Measurements from ENCODE around the gene KRABD2.
"Not testable (repeated sequence)": the region's sequence is repeated elsewhere in the genome, so short reads cannot be mapped to it uniquely, and the experiment has no call there.

The KRABD2 gene

GRCh38 chr17:8375738-8376259 is 705 bp downstream of the KRABD2 start:
- Mint-ChIP-seq H3K9me3 (no peaks in the 10 kb centered on the region), H3K4me1 (ENCODE audit: low read depth) (peaks cover 52% of the 10 kb centered on the region)

GRCh38 chr17:8373856-8374255 is 2.6 kb downstream of the KRABD2 start:
- not testable (repeated sequence) for H3K27ac Mint-ChIP-seq; H3K9me3 Mint-ChIP-seq; H3K27me3 Mint-ChIP-seq (ENCODE audit: insufficient read depth); H3K4me3 Mint-ChIP-seq; DNase-seq
- H3K4me1 Mint-ChIP-seq (ENCODE audit: low read depth): peaks cover 36% of the 10 kb centered on the region
- H3K36me3 Mint-ChIP-seq (ENCODE audit: low read depth): peaks cover 32% of the 10 kb centered on the region

More at GRCh38 chr17:8375738-8376259, 705 bp downstream of the KRABD2 start:
- no peak for TF ChIP-seq CTCF (IDR thresholded peaks at IDR 0.05)
- H3K36me3 Mint-ChIP-seq (ENCODE audit: low read depth): peaks cover 33% of the 10 kb centered on the region
- no peak for DNase-seq
- H3K27me3 Mint-ChIP-seq (ENCODE audit: insufficient read depth): peaks cover 3% of the 10 kb centered on the region; the same call in 1 of the 2 replicates
- H3K27ac Mint-ChIP-seq: peak overlapping the region; percentile 76
- H3K4me3 Mint-ChIP-seq: peak overlapping the region; percentile 89

- Mint-ChIP-seq H3K9me3 (no peaks in the 10 kb centered on the region), H3K36me3 (ENCODE audit: low read depth) (peaks cover 21% of the 10 kb centered on the region), H3K4me1 (ENCODE audit: low read depth) (peaks cover 22% of the 10 kb centered on the region), H3K4me3 (no peak overlapping the region), H3K27me3 (ENCODE audit: insufficient read depth) (peaks cover 1% of the 10 kb centered on the region; the same call in 1 of the 2 replicates), H3K27ac (no peak overlapping the region)
- DNase-seq: no peak
- TF ChIP-seq CTCF (IDR thresholded peaks at IDR 0.05): no peak
These were observed 4.1 kb downstream of the KRABD2 start for GRCh38 chr17:8372422-8372821.

GRCh38 chr17:8371786-8372185 is 4.7 kb downstream of the KRABD2 start:
- H3K4me3 Mint-ChIP-seq: no peak overlapping the region

GRCh38 chr17:8369944-8370343 is 6.6 kb downstream of the KRABD2 start:
- Mint-ChIP-seq H3K9me3 (no peaks in the 10 kb centered on the region), H3K27me3 (ENCODE audit: insufficient read depth) (peaks cover 1% of the 10 kb centered on the region; the same call in 1 of the 2 replicates), H3K4me3 (no peak overlapping the region), H3K4me1 (ENCODE audit: low read depth) (peaks cover 19% of the 10 kb centered on the region), H3K27ac (no peak overlapping the region), H3K36me3 (ENCODE audit: low read depth) (peaks cover 17% of the 10 kb centered on the region)
- no peak for DNase-seq
- TF ChIP-seq CTCF (IDR thresholded peaks at IDR 0.05): no peak

More at GRCh38 chr17:8371786-8372185, 4.7 kb downstream of the KRABD2 start:
- H3K36me3 Mint-ChIP-seq (ENCODE audit: low read depth): peaks cover 17% of the 10 kb centered on the region
- H3K4me1 Mint-ChIP-seq (ENCODE audit: low read depth): peaks cover 17% of the 10 kb centered on the region
- peaks cover 1% of the 10 kb centered on the region; the same call in 1 of the 2 replicates for H3K27me3 Mint-ChIP-seq (ENCODE audit: insufficient read depth)
- no peak for DNase-seq
- TF ChIP-seq CTCF (IDR thresholded peaks at IDR 0.05): no peak
- no peak overlapping the region for H3K27ac Mint-ChIP-seq
- H3K9me3 Mint-ChIP-seq: no peaks in the 10 kb centered on the region

- peaks cover 1% of the 10 kb centered on the region; the same call in 1 of the 2 replicates for H3K27me3 Mint-ChIP-seq (ENCODE audit: insufficient read depth)
- TF ChIP-seq CTCF (IDR thresholded peaks at IDR 0.05): no peak
- no peak overlapping the region for H3K4me3 Mint-ChIP-seq
- peaks cover 22% of the 10 kb centered on the region for H3K4me1 Mint-ChIP-seq (ENCODE audit: low read depth)
- H3K36me3 Mint-ChIP-seq (ENCODE audit: low read depth): peaks cover 17% of the 10 kb centered on the region
- no peaks in the 10 kb centered on the region for H3K9me3 Mint-ChIP-seq
- no peak overlapping the region for H3K27ac Mint-ChIP-seq
- DNase-seq: no peak
These were observed 8.3 kb downstream of the KRABD2 start for GRCh38 chr17:8368193-8368592.

Data from HFFc6 (cell line).